Measurements from ENCODE around the gene MALT1.

MALT1 gene

GRCh38 chr18:58723810-58724602, 52.7 kb downstream of the MALT1 start:
- no peak overlapping the region for H3K27ac ChIP-seq
- no peak for TF ChIP-seq CTCF (IDR thresholded peaks at IDR 0.05)

GRCh38 chr18:58726671-58727070, 55.4 kb downstream of the MALT1 start:
- no peak overlapping the region for H3K27ac ChIP-seq
- TF ChIP-seq ZFX (IDR thresholded peaks at IDR 0.05; ENCODE audit: borderline replicate concordance) (no peak), CTCF (IDR thresholded peaks at IDR 0.05) (no peak)

- TF ChIP-seq ZFX (IDR thresholded peaks at IDR 0.05; ENCODE audit: borderline replicate concordance) (no peak), CTCF (IDR thresholded peaks at IDR 0.05) (no peak)
- no peak overlapping the region for H3K27ac ChIP-seq
Observed at GRCh38 chr18:58727776-58728500, 56.7 kb downstream of the MALT1 start.

GRCh38 chr18:58728719-58729118, 57.5 kb downstream of the MALT1 start:
- TF ChIP-seq CTCF (IDR thresholded peaks at IDR 0.05) (no peak), ZFX (IDR thresholded peaks at IDR 0.05; ENCODE audit: borderline replicate concordance) (no peak)
- no peak overlapping the region for H3K27ac ChIP-seq

GRCh38 chr18:58730618-58731017, 59.4 kb downstream of the MALT1 start:
- H3K27ac ChIP-seq: no peak overlapping the region
- TF ChIP-seq CTCF (IDR thresholded peaks at IDR 0.05) (no peak), ZFX (IDR thresholded peaks at IDR 0.05; ENCODE audit: borderline replicate concordance) (no peak)

- no peak for TF ChIP-seq CTCF (IDR thresholded peaks at IDR 0.05)
- no peak for TF ChIP-seq ZFX (IDR thresholded peaks at IDR 0.05; ENCODE audit: borderline replicate concordance)
- no peak overlapping the region for H3K27ac ChIP-seq
Observed at GRCh38 chr18:58732471-58732870, 61.2 kb downstream of the MALT1 start.

- H3K27ac ChIP-seq: no peak overlapping the region
- TF ChIP-seq CTCF (IDR thresholded peaks at IDR 0.05) (no peak), ZFX (IDR thresholded peaks at IDR 0.05; ENCODE audit: borderline replicate concordance) (no peak)
Observed at GRCh38 chr18:58733866-58734265, 62.6 kb downstream of the MALT1 start.
